Measurements from ENCODE around the gene WNT9B. TPM values are rescaled to one million over a fixed set of nuclear protein-coding genes. Genes with fewer than 3 reads are reported as not detected.

The WNT9B gene
- total and polyA plus RNA-seq, 2 of the 13 experiments (the other 11 are each of a cell fraction or from before 2014, with no cell fraction given): not detected

GRCh38 chr17:46922804-46923635 is 71.6 kb downstream of the WNT9B start, which contains the start of gene GOSR2 (continued):
- peak; percentile 87 for TF ChIP-seq KLF9 (CRISPR knock-in tag; IDR thresholded peaks at IDR 0.05; ENCODE audit: low read depth)
- TF ChIP-seq RCOR2 (CRISPR knock-in tag; IDR thresholded peaks at IDR 0.05): no peak
- no peak for TF ChIP-seq ZSCAN25 (CRISPR knock-in tag; IDR thresholded peaks at IDR 0.05)
- peak; percentile 67; the same call in 1 of the 2 replicates for TF ChIP-seq ZNF775 (CRISPR knock-in tag; IDR thresholded peaks at IDR 0.05; ENCODE audit: borderline replicate concordance)
- TF ChIP-seq ZNF225 (CRISPR knock-in tag; IDR thresholded peaks at IDR 0.05): peak; percentile 98
- no peak; the same call in 1 of the 2 replicates for TF ChIP-seq GPN1 (CRISPR knock-in tag; IDR thresholded peaks at IDR 0.05; ENCODE audit: borderline replicate concordance)
- TF ChIP-seq, protein P1, sequence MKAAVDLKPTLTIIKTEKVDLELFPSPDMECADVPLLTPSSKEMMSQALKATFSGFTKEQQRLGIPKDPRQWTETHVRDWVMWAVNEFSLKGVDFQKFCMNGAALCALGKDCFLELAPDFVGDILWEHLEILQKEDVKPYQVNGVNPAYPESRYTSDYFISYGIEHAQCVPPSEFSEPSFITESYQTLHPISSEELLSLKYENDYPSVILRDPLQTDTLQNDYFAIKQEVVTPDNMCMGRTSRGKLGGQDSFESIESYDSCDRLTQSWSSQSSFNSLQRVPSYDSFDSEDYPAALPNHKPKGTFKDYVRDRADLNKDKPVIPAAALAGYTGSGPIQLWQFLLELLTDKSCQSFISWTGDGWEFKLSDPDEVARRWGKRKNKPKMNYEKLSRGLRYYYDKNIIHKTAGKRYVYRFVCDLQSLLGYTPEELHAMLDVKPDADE (CRISPR knock-in tag; IDR thresholded peaks at IDR 0.05): no peak
- TF ChIP-seq SRSF9 (IDR thresholded peaks at IDR 0.05; ENCODE audit: borderline replicate concordance, insufficient read depth, low read depth, low read length, poor library complexity, severe bottlenecking): no peak
- no peak; the same call in 1 of the 2 replicates for TF ChIP-seq ZNF275 (CRISPR knock-in tag; IDR thresholded peaks at IDR 0.05; ENCODE audit: borderline replicate concordance)
- peak; percentile 95 for TF ChIP-seq U2AF1 (optimal IDR thresholded peaks at IDR 0.05; ENCODE audit: low read depth, low read length)
- TF ChIP-seq ZNF513 (CRISPR knock-in tag; conservative IDR thresholded peaks at IDR 0.05): no peak
- no peak for TF ChIP-seq ADNP (CRISPR knock-in tag; IDR thresholded peaks at IDR 0.05)
- TF ChIP-seq STAT6 (CRISPR knock-in tag; IDR thresholded peaks at IDR 0.05; ENCODE audit: borderline replicate concordance): peak; percentile 99
- TF ChIP-seq NCOA1 (CRISPR knock-in tag; IDR thresholded peaks at IDR 0.05): peak; percentile 91
- TF ChIP-seq KAT2B (IDR thresholded peaks at IDR 0.05; ENCODE audit: borderline replicate concordance, low read depth, low read length): no peak
- TF ChIP-seq SALL1 (CRISPR knock-in tag; IDR thresholded peaks at IDR 0.05): peak; percentile 95
- peak; percentile 33; the same call in 1 of the 2 replicates for TF ChIP-seq CEBPG (CRISPR knock-in tag; IDR thresholded peaks at IDR 0.05)
- TF ChIP-seq SNAI1 (CRISPR knock-in tag; IDR thresholded peaks at IDR 0.05; ENCODE audit: borderline replicate concordance): peak; percentile 86; the same call in 1 of the 2 replicates
- peak; percentile 81 for TF ChIP-seq CREM (IDR thresholded peaks at IDR 0.05)
- TF ChIP-seq CREM (CRISPR knock-in tag; IDR thresholded peaks at IDR 0.05): no peak
- TF ChIP-seq MAF1 (CRISPR knock-in tag; IDR thresholded peaks at IDR 0.05; ENCODE audit: borderline replicate concordance): no peak; the same call in 1 of the 2 replicates
- peak; percentile 94 for TF ChIP-seq IKZF5 (CRISPR knock-in tag; IDR thresholded peaks at IDR 0.05)
